ENCODE results near the gene WDPCP. TPM values are rescaled to one million over a fixed set of nuclear protein-coding genes. Genes with fewer than 3 reads are reported as not detected.

Gene WDPCP
- total and polyA plus RNA-seq, 2 of the 13 experiments (the other 11 are each of a cell fraction or from before 2014, with no cell fraction given) = 2.9 to 5.2 TPM

DNA sequence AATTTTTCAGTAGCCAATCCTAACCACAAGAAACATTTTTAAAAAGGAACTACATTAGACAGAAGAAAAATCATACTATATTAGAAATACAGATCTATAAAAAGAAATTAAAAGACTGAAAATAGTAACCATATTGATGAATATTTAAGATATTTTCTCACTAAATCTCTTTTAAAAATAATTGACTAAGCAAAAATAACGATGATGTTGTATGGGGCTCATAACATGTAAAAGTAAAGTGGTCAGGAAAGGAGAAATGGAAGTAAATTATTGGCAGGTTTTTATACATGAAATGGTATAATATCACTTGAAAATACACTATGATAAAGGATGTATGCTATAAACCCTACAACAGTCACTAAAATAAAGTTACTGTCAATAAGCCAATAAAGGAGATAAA is 5.4 kb downstream of the WDPCP start:
- ChIA-PET CTCF (ENCODE audit: low intra/inter-chr PET ratio, low total read pairs) (no interaction called here), POLR2A (no interaction called here)
- H3K27me3 ChIP-seq (ENCODE audit: control insufficient read depth in 1 of 2, insufficient read depth in 2 of 2, low read length in 2 of 2) = no peaks in the 10 kb centered on the region
- WGBS (ENCODE audit: low lambda C conversion rate) = 95% methylated on average over 1 of the region's 1 CpG
- H3K79me2 ChIP-seq (ENCODE audit: insufficient read depth, low read length) = peaks cover 4% of the 10 kb centered on the region
- no peak overlapping the region for H3K27ac ChIP-seq (ENCODE audit: extremely low read length, insufficient read depth, low read length)
- ATAC-seq (no peak), FAIRE-seq (no peak), DNase-seq (ENCODE audit: low spot score) (no peak)
- H4K20me1 ChIP-seq (ENCODE audit: insufficient read depth, low read length) = no peaks in the 10 kb centered on the region
- TF ChIP-seq TCF12 (IDR thresholded peaks at IDR 0.05) (no peak), TCF12 (CRISPR knock-in tag; IDR thresholded peaks at IDR 0.05) (no peak), MAFK (conservative IDR thresholded peaks at IDR 0.05 in 1 of 2, IDR thresholded peaks at IDR 0.05 in 1 of 2; ENCODE audit: low read length in 2 of 2) (peak in 1 of 2 experiments; percentile 51; a peak in 2 of 4 replicates), GABPA (IDR thresholded peaks at IDR 0.05; ENCODE audit: low read depth, low read length) (no peak), GABPA (CRISPR knock-in tag; IDR thresholded peaks at IDR 0.05; ENCODE audit: low read depth) (no peak), HDAC2 (CRISPR knock-in tag; IDR thresholded peaks at IDR 0.05) (no peak), KMT2B (CRISPR knock-in tag; IDR thresholded peaks at IDR 0.05) (no peak), TBX3 (IDR thresholded peaks at IDR 0.05; ENCODE audit: borderline replicate concordance) (no peak)
- TF ChIP-seq, protein P1, sequence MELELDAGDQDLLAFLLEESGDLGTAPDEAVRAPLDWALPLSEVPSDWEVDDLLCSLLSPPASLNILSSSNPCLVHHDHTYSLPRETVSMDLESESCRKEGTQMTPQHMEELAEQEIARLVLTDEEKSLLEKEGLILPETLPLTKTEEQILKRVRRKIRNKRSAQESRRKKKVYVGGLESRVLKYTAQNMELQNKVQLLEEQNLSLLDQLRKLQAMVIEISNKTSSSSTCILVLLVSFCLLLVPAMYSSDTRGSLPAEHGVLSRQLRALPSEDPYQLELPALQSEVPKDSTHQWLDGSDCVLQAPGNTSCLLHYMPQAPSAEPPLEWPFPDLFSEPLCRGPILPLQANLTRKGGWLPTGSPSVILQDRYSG (CRISPR knock-in tag; IDR thresholded peaks at IDR 0.05) = no peak
- intact Hi-C loops (cut with micrococcal nuclease; ENCODE audit: unreplicated experiment) = no loop called here
- no peak overlapping the region for H3K4me2 ChIP-seq (ENCODE audit: low read depth, low read length)
- H3K4me3 ChIP-seq (replicated peaks in 1 of 3; ENCODE audit: insufficient read depth in 1 of 3, low read depth in 2 of 3, low read length in 3 of 3) = no peak overlapping the region
- H2AFZ ChIP-seq (ENCODE audit: low read length) = no peak overlapping the region
- H3K4me1 ChIP-seq (ENCODE audit: insufficient read depth, low read length) = peaks cover 17% of the 10 kb centered on the region
- H3K36me3 ChIP-seq (replicated peaks in 1 of 2; ENCODE audit: control insufficient read depth in 1 of 2, insufficient read depth in 2 of 2, low read length in 2 of 2) = no peaks in the 10 kb centered on the region
- in situ Hi-C loops (cut with HindIII; ENCODE audit: extremely low pct_ligation_motif_present, low pct_unique_long_range_greater_than_20kb) = no loop called here
- H3K9me3 ChIP-seq (ENCODE audit: low read length) = no peaks in the 10 kb centered on the region
- no TSS peak for BruUV-seq (replicated peaks)
- no peak overlapping the region for H3K9ac ChIP-seq (ENCODE audit: insufficient read depth, low read depth, low read length)

DNA sequence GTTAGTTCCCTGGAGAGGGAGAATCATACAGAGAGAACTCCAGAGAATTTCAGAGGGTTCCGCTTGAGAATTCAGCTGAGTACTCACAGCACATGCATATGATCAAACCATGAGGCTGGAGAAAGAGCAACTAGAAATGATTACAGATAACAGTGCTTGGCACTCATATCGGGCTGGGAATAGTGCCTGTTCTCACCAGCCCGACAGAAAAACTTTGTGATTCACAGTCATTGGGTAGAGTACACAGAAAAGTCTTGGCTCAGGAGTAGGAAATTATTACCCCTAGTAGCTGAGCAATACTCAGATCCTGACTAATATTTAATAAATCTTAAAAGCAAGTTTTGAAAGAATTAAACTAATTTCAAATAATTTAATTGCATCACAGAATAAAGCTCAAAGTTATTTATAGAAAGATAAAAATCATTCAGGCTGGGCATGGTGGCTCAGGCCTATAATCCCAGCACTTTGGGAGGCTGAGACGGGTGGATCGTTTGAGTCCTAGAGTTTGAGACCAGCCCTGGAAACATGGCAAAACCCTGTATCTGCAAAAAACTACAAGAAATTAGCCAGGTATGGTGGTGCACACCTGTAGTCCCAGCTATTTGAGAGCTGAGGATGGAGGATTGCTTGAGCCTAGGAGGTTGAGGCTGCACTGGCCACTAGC is 6.8 kb downstream of the WDPCP start:
- H3K4me3 ChIP-seq (replicated peaks in 1 of 3; ENCODE audit: insufficient read depth in 1 of 3, low read depth in 2 of 3, low read length in 3 of 3) = no peak overlapping the region
- ChIA-PET CTCF (ENCODE audit: low intra/inter-chr PET ratio, low total read pairs) (no interaction called here), POLR2A (no interaction called here)
- FAIRE-seq = no peak
- H3K4me2 ChIP-seq (ENCODE audit: low read depth, low read length) = no peak overlapping the region
- BruUV-seq (replicated peaks) = no TSS peak
- intact Hi-C loops (cut with micrococcal nuclease; ENCODE audit: unreplicated experiment) = no loop called here
- H3K9ac ChIP-seq (ENCODE audit: insufficient read depth, low read depth, low read length) = no peak overlapping the region
- H3K79me2 ChIP-seq (ENCODE audit: insufficient read depth, low read length) = peaks cover 3% of the 10 kb centered on the region
- H4K20me1 ChIP-seq (ENCODE audit: insufficient read depth, low read length) = no peaks in the 10 kb centered on the region
- H3K36me3 ChIP-seq (replicated peaks in 1 of 2; ENCODE audit: control insufficient read depth in 1 of 2, insufficient read depth in 2 of 2, low read length in 2 of 2) = no peaks in the 10 kb centered on the region
- no peaks in the 10 kb centered on the region for H3K9me3 ChIP-seq (ENCODE audit: low read length)
- peaks cover 3% of the 10 kb centered on the region for H3K4me1 ChIP-seq (ENCODE audit: insufficient read depth, low read length)
- WGBS (ENCODE audit: low lambda C conversion rate) = 92% methylated on average over 5 of the region's 5 CpGs
- no peak overlapping the region for H2AFZ ChIP-seq (ENCODE audit: low read length)
- no peak for DNase-seq (ENCODE audit: low spot score)
- H3K27ac ChIP-seq (ENCODE audit: extremely low read length, insufficient read depth, low read length) = no peak overlapping the region
- ATAC-seq = no peak
- H3K27me3 ChIP-seq (ENCODE audit: control insufficient read depth in 1 of 2, insufficient read depth in 2 of 2, low read length in 2 of 2) = no peaks in the 10 kb centered on the region
- in situ Hi-C loops (cut with HindIII; ENCODE audit: extremely low pct_ligation_motif_present, low pct_unique_long_range_greater_than_20kb) = no loop called here
- TF ChIP-seq ZNF292 (CRISPR knock-in tag; IDR thresholded peaks at IDR 0.05; ENCODE audit: borderline replicate concordance, low read depth) = no peak
- no peak for TF ChIP-seq RFXANK (CRISPR knock-in tag; IDR thresholded peaks at IDR 0.05)
- TF ChIP-seq ZNF616 (CRISPR knock-in tag; IDR thresholded peaks at IDR 0.05; ENCODE audit: low read depth) = no peak
- no peak for TF ChIP-seq ZNF207 (IDR thresholded peaks at IDR 0.05; ENCODE audit: borderline replicate concordance)
- no peak for TF ChIP-seq POLR2AphosphoS5 (IDR thresholded peaks at IDR 0.05; ENCODE audit: low read depth, low read length)
- no peak for TF ChIP-seq ZNF468 (CRISPR knock-in tag; IDR thresholded peaks at IDR 0.05)
- TF ChIP-seq ETS1 (CRISPR knock-in tag; IDR thresholded peaks at IDR 0.05) = no peak
- no peak for TF ChIP-seq HNRNPLL (IDR thresholded peaks at IDR 0.05; ENCODE audit: low read depth, low read length, poor library complexity, severe bottlenecking)
- no peak for TF ChIP-seq ATF4 (CRISPR knock-in tag; IDR thresholded peaks at IDR 0.05)

All from HepG2 (cell line).